DMS114 treated with DMSO at 0.1 percent for 48 hours (cell line): Measurements from ENCODE around the gene VAV2.

Experiments used
- DNase-seq: peaks from one replicate; lab custom pipeline; 2025; ENCODE audit not compliant: unreplicated experiment; lab: John Stamatoyannopoulos, UW

Gene VAV2

GRCh38 chr9:134028575-134029247 lies 36.6 kb upstream of the VAV2 start:
- DNase-seq = no peak

GRCh38 chr9:134028076-134028475 lies 36.0 kb upstream of the VAV2 start:
- no peak for DNase-seq

GRCh38 chr9:134027561-134027960 lies 35.4 kb upstream of the VAV2 start:
- no peak for DNase-seq

- no peak for DNase-seq
These were observed 34.9 kb upstream of the VAV2 start for GRCh38 chr9:134026981-134027380.

- no peak for DNase-seq
These were observed 34.5 kb upstream of the VAV2 start for GRCh38 chr9:134026581-134026980.

GRCh38 chr9:134025606-134026541 lies 33.8 kb upstream of the VAV2 start:
- peak; percentile 16 for DNase-seq

- peak; percentile 93 for DNase-seq
These were observed 32.9 kb upstream of the VAV2 start, which contains the start of gene BRD3OS for GRCh38 chr9:134024828-134025605. Gene BRD3OS (plus strand): TSS chr9:134025481. CDS start chr9:134026748, 1,267 bp downstream.

GRCh38 chr9:134024214-134024792 lies 32.2 kb upstream of the VAV2 start:
- DNase-seq = no peak

GRCh38 chr9:134014946-134015345 lies 22.8 kb upstream of the VAV2 start:
- no peak for DNase-seq

GRCh38 chr9:134011401-134011800 lies 19.3 kb upstream of the VAV2 start:
- DNase-seq = no peak

GRCh38 chr9:134010310-134011173 lies 18.4 kb upstream of the VAV2 start:
- no peak for DNase-seq

GRCh38 chr9:134007571-134007970 lies 15.4 kb upstream of the VAV2 start:
- DNase-seq = no peak

GRCh38 chr9:134007150-134007549 lies 15.0 kb upstream of the VAV2 start:
- DNase-seq = no peak

- no peak for DNase-seq
These were observed 13.3 kb upstream of the VAV2 start for GRCh38 chr9:134005381-134005780.

GRCh38 chr9:134004881-134005280 lies 12.8 kb upstream of the VAV2 start:
- no peak for DNase-seq

- no peak for DNase-seq
These were observed 12.2 kb upstream of the VAV2 start for GRCh38 chr9:134004131-134004873.

- DNase-seq = no peak
These were observed 11.1 kb upstream of the VAV2 start for GRCh38 chr9:134003237-134003636.

- no peak for DNase-seq
These were observed 10.7 kb upstream of the VAV2 start for GRCh38 chr9:134002796-134003195.

GRCh38 chr9:133999851-134000265 lies 7.7 kb upstream of the VAV2 start:
- DNase-seq = no peak
